SHP77 treated with DMSO at 0.1 percent for 48 hours (cell line): Measurements from ENCODE around the gene ENPP4.
"Not testable (repeated sequence)": the region's sequence is repeated elsewhere in the genome, so short reads cannot be mapped to it uniquely, and the experiment has no call there.

ENCODE experiments used
- DNase-seq: peaks from one replicate; lab custom pipeline; 2025; lab: John Stamatoyannopoulos, UW

The ENPP4 gene

GRCh38 chr6:46129629-46130511 is at the start of gene ENPP4:
TSS of gene ENPP4 (plus strand) at chr6:46129989. CDS start at chr6:46139584, 9,595 bp downstream.
- peak; percentile 89 for DNase-seq

- DNase-seq, result no peak
Measured at GRCh38 chr6:46080111-46080510, 49.7 kb upstream of the ENPP4 start.

- DNase-seq, result not testable (repeated sequence)
Measured at GRCh38 chr6:46085688-46086087, 44.1 kb upstream of the ENPP4 start.

- peak; percentile 2 for DNase-seq
Measured at GRCh38 chr6:46090115-46091079, 39.4 kb upstream of the ENPP4 start.

- DNase-seq, result no peak
Measured at GRCh38 chr6:46091080-46091478, 38.7 kb upstream of the ENPP4 start.

GRCh38 chr6:46095251-46095650 is 34.5 kb upstream of the ENPP4 start:
- DNase-seq, result no peak

- DNase-seq, result no peak
Measured at GRCh38 chr6:46097366-46097765, 32.4 kb upstream of the ENPP4 start.

GRCh38 chr6:46098678-46099077 is 31.1 kb upstream of the ENPP4 start:
- DNase-seq, result peak; percentile 29

- DNase-seq, result no peak
Measured at GRCh38 chr6:46099952-46100351, 29.8 kb upstream of the ENPP4 start.

- DNase-seq, result no peak
Measured at GRCh38 chr6:46102123-46102522, 27.7 kb upstream of the ENPP4 start.

- no peak for DNase-seq
Measured at GRCh38 chr6:46103441-46104115, 26.2 kb upstream of the ENPP4 start.

GRCh38 chr6:46104209-46104608 is 25.6 kb upstream of the ENPP4 start:
- no peak for DNase-seq

GRCh38 chr6:46105568-46105967 is 24.2 kb upstream of the ENPP4 start:
- no peak for DNase-seq

GRCh38 chr6:46113370-46113769 is 16.4 kb upstream of the ENPP4 start:
- DNase-seq, result no peak

GRCh38 chr6:46115634-46116033 is 14.2 kb upstream of the ENPP4 start:
- DNase-seq, result no peak

- DNase-seq, result no peak
Measured at GRCh38 chr6:46116289-46116688, 13.5 kb upstream of the ENPP4 start.

GRCh38 chr6:46118157-46118556 is 11.6 kb upstream of the ENPP4 start:
- DNase-seq, result no peak

- no peak for DNase-seq
Measured at GRCh38 chr6:46118836-46119235, 11.0 kb upstream of the ENPP4 start.

GRCh38 chr6:46119679-46120078 is 10.1 kb upstream of the ENPP4 start:
- DNase-seq, result not testable (repeated sequence)

- no peak for DNase-seq
Measured at GRCh38 chr6:46128476-46128875, 1.3 kb upstream of the ENPP4 start.

- DNase-seq, result no peak
Measured at GRCh38 chr6:46129291-46129628, 529 bp upstream of the ENPP4 start.

- DNase-seq, result no peak
Measured at GRCh38 chr6:46130666-46131065, 877 bp downstream of the ENPP4 start.
